Hepatocyte (in vitro differentiated cells): ENCODE data around the gene PARP1.

Experiments
- EZH2 ChIP-seq: fragments of 200-600 bp; sonication (generic); IDR thresholded peaks from 2 replicates; pipeline ENCODE4 v1.6.1; 2016; ENCODE audit warnings: antibody characterized with exemption, mild to moderate bottlenecking, borderline replicate concordance
- EZH2phosphoT487 ChIP-seq: fragments of 200-600 bp; sonication (generic); IDR thresholded peaks from one replicate; pipeline ENCODE4 v1.6.1; 2018; ENCODE audit warnings: antibody characterized with exemption, mild to moderate bottlenecking, low read depth, moderate library complexity; ENCODE audit not compliant: unreplicated experiment, severe bottlenecking
- TF ChIP-seq, protein P1 (sequence below): fragments of 200-600 bp; sonication (generic); IDR thresholded peaks from 2 replicates; pipeline ENCODE4 v1.5.1; 2016; ENCODE audit warnings: antibody characterized with exemption, mild to moderate bottlenecking; ENCODE audit not compliant: poor library complexity

DNA sequence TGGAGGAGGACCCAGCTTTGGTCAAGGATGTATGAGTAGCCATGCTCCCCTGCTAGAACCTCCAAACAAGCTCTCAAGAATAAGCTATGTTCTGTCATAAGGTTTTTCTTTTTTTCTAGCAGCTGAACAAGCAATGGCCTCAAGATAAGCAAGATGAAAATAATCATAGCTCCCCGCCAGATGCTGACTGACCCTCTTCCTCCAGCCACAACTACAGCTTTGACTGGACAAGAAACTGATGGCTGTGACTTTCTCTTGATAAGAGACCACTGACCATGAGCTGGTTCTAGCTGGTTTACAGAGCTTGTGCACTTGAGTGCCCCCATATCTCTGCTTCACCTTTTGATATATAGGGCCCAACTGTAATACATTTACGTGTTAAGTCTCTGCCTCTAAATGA lies 38.2 kb upstream of the PARP1 start:
- TF ChIP-seq, protein P1, sequence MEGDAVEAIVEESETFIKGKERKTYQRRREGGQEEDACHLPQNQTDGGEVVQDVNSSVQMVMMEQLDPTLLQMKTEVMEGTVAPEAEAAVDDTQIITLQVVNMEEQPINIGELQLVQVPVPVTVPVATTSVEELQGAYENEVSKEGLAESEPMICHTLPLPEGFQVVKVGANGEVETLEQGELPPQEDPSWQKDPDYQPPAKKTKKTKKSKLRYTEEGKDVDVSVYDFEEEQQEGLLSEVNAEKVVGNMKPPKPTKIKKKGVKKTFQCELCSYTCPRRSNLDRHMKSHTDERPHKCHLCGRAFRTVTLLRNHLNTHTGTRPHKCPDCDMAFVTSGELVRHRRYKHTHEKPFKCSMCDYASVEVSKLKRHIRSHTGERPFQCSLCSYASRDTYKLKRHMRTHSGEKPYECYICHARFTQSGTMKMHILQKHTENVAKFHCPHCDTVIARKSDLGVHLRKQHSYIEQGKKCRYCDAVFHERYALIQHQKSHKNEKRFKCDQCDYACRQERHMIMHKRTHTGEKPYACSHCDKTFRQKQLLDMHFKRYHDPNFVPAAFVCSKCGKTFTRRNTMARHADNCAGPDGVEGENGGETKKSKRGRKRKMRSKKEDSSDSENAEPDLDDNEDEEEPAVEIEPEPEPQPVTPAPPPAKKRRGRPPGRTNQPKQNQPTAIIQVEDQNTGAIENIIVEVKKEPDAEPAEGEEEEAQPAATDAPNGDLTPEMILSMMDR: no peak
- no peak for TF ChIP-seq EZH2
- no peak for TF ChIP-seq EZH2phosphoT487
